T-cell (primary cell): ENCODE results near the gene C12orf43. TPM values are rescaled to one million over a fixed set of nuclear protein-coding genes. Genes with fewer than 3 reads are reported as not detected.

Source experiments
- ATAC-seq, 4 experiments: fragments of 200-7000 bp in 3 of 4; fragments of 150-1000 bp in 1 of 4; cut with Tn5 transposase; replicated peaks in 1 of 4; 1 replicate in 3 of 4; 2 replicates in 1 of 4; pipeline ENCODE4 v1.10.0; 2021; ENCODE audit warnings: moderate library complexity in 3 of 4, mild to moderate bottlenecking in 2 of 4, moderate number of reproducible peaks in 1 of 4
- CTCF ChIA-PET, 2 donors: fragments of 300-600 bp; sonication (Branson Sonifier 250); formaldehyde crosslinking; loops; one replicate each; lab custom pipeline; 2022; ENCODE audit warnings: antibody characterized with exemption in 2 of 2; lab: Charles Lee
- POLR2A ChIA-PET, 2 donors: fragments of 300-600 bp; sonication (Branson Sonifier 250); formaldehyde crosslinking; loops; one replicate each; lab custom pipeline; 2022; ENCODE audit warnings: antibody characterized with exemption in 2 of 2; lab: Charles Lee
- DNase-seq, 35 experiments: peaks; one replicate each; pipeline versions ENCODE4 v3.0.0 to v3.0.0-alpha.2; 2013 to 2023
- H3K27ac ChIP-seq: one replicate; pipeline ENCODE4 v1.5.1; 2013; ENCODE audit warnings: low read length
- H3K27me3 ChIP-seq, 2 experiments: replicated peaks in 1 of 2; 1 replicate in 1 of 2; 2 replicates in 1 of 2; pipeline versions ENCODE4 v1.6.1 to v1.7.0; 2013; ENCODE audit warnings: low read length in 1 of 2, mixed read lengths in 1 of 2; ENCODE audit not compliant: control insufficient read depth in 2 of 2, insufficient read depth in 2 of 2; ENCODE audit errors: extremely low read depth in 1 of 2
- H3K36me3 ChIP-seq, 2 donors: 1 replicate in 1 of 2; 2 replicates in 1 of 2; pipeline versions ENCODE4 v1.6.1 to v1.7.0; 2013; ENCODE audit warnings: low read length in 1 of 2; ENCODE audit not compliant: control insufficient read depth in 2 of 2, insufficient read depth in 1 of 2; ENCODE audit errors: extremely low read depth in 1 of 2
- H3K4me1 ChIP-seq, 2 experiments: 1 replicate in 1 of 2; 2 replicates in 1 of 2; pipeline versions ENCODE4 v1.6.1 to v1.7.0; 2013; ENCODE audit warnings: low read length in 2 of 2, mixed read lengths in 1 of 2; ENCODE audit not compliant: insufficient read depth in 2 of 2, control insufficient read depth in 1 of 2; ENCODE audit errors: extremely low read depth in 1 of 2
- H3K4me3 ChIP-seq, 2 donors: 1 replicate in 1 of 2; 2 replicates in 1 of 2; pipeline versions ENCODE4 v1.5.1 to v1.7.0; 2013; ENCODE audit warnings: mild to moderate bottlenecking in 2 of 2, low read length in 1 of 2, moderate library complexity in 1 of 2; ENCODE audit not compliant: control insufficient read depth in 1 of 2; ENCODE audit errors: extremely low read depth in 1 of 2
- H3K9me3 ChIP-seq: 2 replicates; pipeline ENCODE4 v1.7.0; 2013
- H3K27ac Mint-ChIP-seq, 2 donors: one replicate each; pipeline ENCODE4 v1.8.0; 2020 to 2021; ENCODE audit warnings: mild to moderate bottlenecking in 2 of 2, mixed read lengths in 2 of 2
- H3K27me3 Mint-ChIP-seq, 2 donors: one replicate each; pipeline ENCODE4 v1.8.0; 2021 to 2022; ENCODE audit warnings: mixed read lengths in 2 of 2
- H3K36me3 Mint-ChIP-seq: one replicate; pipeline ENCODE4 v1.8.0; 2021; ENCODE audit warnings: mixed read lengths
- H3K4me1 Mint-ChIP-seq, 3 donors: one replicate each; pipeline ENCODE4 v1.8.0; 2020 to 2022; ENCODE audit warnings: mixed read lengths in 3 of 3, mild to moderate bottlenecking in 1 of 3
- H3K4me3 Mint-ChIP-seq, 3 donors: one replicate each; pipeline ENCODE4 v1.8.0; 2020 to 2022; ENCODE audit warnings: mild to moderate bottlenecking in 3 of 3, mixed read lengths in 3 of 3, moderate library complexity in 3 of 3
- H3K9me3 Mint-ChIP-seq, 3 donors: one replicate each; pipeline ENCODE4 v1.8.0; 2020 to 2022; ENCODE audit warnings: mixed read lengths in 3 of 3
- WGBS: methylation state at CpG from one replicate; pipeline ENCODE4 v1.1.5; 2013; ENCODE audit warnings: missing lambda C conversion rate; ENCODE audit not compliant: insufficient coverage; 5-methylcytosine and 5-hydroxymethylcytosine counted together
- total RNA-seq, 35 experiments: library from RNA in 6 of 35; stranded (reverse) in 6 of 35; fragments of 120-200 nt in 1 of 35; gene quantifications; one replicate each; pipeline versions ENCODE4 v1.2.1 to v1.2.4 and lab custom pipeline; 2013 to 2026

The C12orf43 gene
- total RNA-seq, 5 donors from 2014 or later (not counting 1 experiment from before 2014, with no cell fraction given), result 15.5 to 19.4 (median 18.2) TPM

DNA sequence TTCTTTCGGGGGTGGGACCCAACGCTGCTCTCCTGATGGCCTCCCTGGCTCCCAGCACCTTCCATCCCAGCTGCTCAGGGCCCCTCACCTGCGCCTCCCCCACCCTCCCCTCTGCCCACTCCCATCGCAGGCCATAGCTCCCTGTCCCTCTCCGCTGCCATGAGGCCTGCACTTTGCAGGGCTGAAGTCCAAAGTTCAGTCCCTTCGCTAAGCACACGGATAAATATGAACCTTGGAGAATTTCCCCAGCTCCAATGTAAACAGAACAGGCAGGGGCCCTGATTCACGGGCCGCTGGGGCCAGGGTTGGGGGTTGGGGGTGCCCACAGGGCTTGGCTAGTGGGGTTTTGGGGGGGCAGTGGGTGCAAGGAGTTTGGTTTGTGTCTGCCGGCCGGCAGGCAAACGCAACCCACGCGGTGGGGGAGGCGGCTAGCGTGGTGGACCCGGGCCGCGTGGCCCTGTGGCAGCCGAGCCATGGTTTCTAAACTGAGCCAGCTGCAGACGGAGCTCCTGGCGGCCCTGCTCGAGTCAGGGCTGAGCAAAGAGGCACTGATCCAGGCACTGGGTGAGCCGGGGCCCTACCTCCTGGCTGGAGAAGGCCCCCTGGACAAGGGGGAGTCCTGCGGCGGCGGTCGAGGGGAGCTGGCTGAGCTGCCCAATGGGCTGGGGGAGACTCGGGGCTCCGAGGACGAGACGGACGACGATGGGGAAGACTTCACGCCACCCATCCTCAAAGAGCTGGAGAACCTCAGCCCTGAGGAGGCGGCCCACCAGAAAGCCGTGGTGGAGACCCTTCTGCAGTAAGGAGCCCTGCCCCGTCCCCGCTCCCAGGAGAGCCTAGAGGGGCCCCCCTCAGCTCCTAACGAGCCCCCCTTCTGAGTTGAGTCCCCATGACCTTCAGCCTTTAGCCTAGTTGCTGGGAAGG, 37.7 kb downstream of the C12orf43 start, which contains the start of gene HNF1A:
Gene HNF1A (plus strand): TSS at position 248 of the 924 bp plus-strand sequence. CDS start 226 bp downstream, at position 474.
- POLR2A ChIA-PET, result no interaction called here
- H3K4me1 Mint-ChIP-seq, result no peaks in the 10 kb centered on the region
- H3K27ac Mint-ChIP-seq, result no peak within 1 kb of the TSS
- H3K27me3 Mint-ChIP-seq, result no peaks in the 10 kb centered on the region
- Histone ChIP-seq H3K27me3 (peaks cover 0 to 11% of the 10 kb centered on the region in 2 experiments), H3K36me3 (no peaks in the 10 kb centered on the region), H3K4me3 (no peak within 1 kb of the TSS), H3K9me3 (no peaks in the 10 kb centered on the region), H3K4me1 (no peaks in the 10 kb centered on the region), H3K27ac (no peak within 1 kb of the TSS)
- no peak within 1 kb of the TSS for H3K4me3 Mint-ChIP-seq
- CTCF ChIA-PET, result interaction anchor here (0.5 to 0.6 kb wide), 2 partner anchors 326 to 328 kb away, joined by 3 read pairs; no protein-coding TSS in a partner anchor
- H3K9me3 Mint-ChIP-seq, result no peaks in the 10 kb centered on the region
- 90% methylated on average over 24 of the region's 40 CpGs for WGBS
- DNase-seq (no peak), ATAC-seq (no peak)
- no peaks in the 10 kb centered on the region for H3K36me3 Mint-ChIP-seq

- Mint-ChIP-seq H3K4me3 (no peak overlapping the region), H3K9me3 (no peaks in the 10 kb centered on the region), H3K4me1 (no peaks in the 10 kb centered on the region), H3K36me3 (no peaks in the 10 kb centered on the region), H3K27me3 (no peaks in the 10 kb centered on the region), H3K27ac (no peak overlapping the region)
- ChIA-PET CTCF (interaction anchor here (0.5 to 0.6 kb wide), 2 partner anchors 325 to 329 kb away, joined by 3 read pairs; no protein-coding TSS in a partner anchor), POLR2A (no interaction called here)
- Histone ChIP-seq H3K27me3 (peaks cover 0 to 11% of the 10 kb centered on the region in 2 experiments), H3K36me3 (no peaks in the 10 kb centered on the region), H3K27ac (no peak overlapping the region), H3K4me1 (no peaks in the 10 kb centered on the region), H3K9me3 (no peaks in the 10 kb centered on the region), H3K4me3 (no peak overlapping the region)
- ATAC-seq (no peak), DNase-seq (no peak)
- 82% methylated on average over 8 of the region's 14 CpGs for WGBS
These were observed 38.6 kb downstream of the C12orf43 start for GRCh38 chr12:120977531-120978295.

DNA sequence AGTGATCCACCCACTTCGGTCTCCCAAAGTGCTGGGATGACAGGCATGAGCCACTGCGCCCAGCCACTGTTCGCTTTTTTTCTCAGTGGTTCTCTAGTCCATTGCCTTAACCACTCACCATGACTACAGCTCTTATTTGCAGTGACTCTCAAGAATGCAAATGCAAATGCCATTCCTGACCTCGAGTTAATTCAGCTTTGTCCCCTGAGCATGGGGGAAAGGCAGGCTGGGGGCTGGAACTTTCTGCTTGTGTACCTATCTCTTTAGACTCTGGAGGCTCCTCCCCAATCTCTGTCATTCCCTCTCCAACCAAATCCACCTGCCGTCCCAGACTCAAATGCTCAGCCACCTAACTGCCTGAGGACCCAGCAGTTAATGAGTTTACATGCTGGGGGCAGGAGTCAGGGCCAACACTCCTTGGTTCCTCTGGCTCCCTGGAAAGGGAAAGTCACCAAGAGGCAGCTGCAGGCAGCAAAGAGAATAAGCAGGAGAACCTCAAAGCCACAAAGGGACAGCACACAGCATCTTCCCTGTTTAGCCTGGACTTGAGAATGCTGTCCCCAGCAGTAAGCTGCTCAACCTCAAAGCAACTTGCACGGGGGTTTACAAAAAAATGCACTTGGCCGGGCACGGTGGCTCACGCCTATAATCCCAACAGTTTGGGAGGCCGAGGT, 43.3 kb downstream of the C12orf43 start:
- H3K4me3 Mint-ChIP-seq, result no peak overlapping the region
- Histone ChIP-seq H3K36me3 (no peaks in the 10 kb centered on the region), H3K4me3 (no peak overlapping the region), H3K27ac (no peak overlapping the region), H3K9me3 (no peaks in the 10 kb centered on the region), H3K27me3 (no peaks in the 10 kb centered on the region), H3K4me1 (peaks cover 0 to 2% of the 10 kb centered on the region in 2 experiments)
- H3K9me3 Mint-ChIP-seq, result no peaks in the 10 kb centered on the region
- no peak overlapping the region for H3K27ac Mint-ChIP-seq
- H3K36me3 Mint-ChIP-seq, result no peaks in the 10 kb centered on the region
- peaks cover 4 to 6% (median 6%) of the 10 kb centered on the region in 3 donors for H3K4me1 Mint-ChIP-seq
- DNase-seq (no peak), ATAC-seq (no peak)
- 90% methylated on average over 6 of the region's 10 CpGs for WGBS
- ChIA-PET CTCF (interaction anchor here (0.5 to 2.1 kb wide), 9 partner anchors 13 to 324 kb away, joined by 3 to 14 read pairs (median 5); no protein-coding TSS in a partner anchor), POLR2A (no interaction called here)
- H3K27me3 Mint-ChIP-seq, result no peaks in the 10 kb centered on the region

DNA sequence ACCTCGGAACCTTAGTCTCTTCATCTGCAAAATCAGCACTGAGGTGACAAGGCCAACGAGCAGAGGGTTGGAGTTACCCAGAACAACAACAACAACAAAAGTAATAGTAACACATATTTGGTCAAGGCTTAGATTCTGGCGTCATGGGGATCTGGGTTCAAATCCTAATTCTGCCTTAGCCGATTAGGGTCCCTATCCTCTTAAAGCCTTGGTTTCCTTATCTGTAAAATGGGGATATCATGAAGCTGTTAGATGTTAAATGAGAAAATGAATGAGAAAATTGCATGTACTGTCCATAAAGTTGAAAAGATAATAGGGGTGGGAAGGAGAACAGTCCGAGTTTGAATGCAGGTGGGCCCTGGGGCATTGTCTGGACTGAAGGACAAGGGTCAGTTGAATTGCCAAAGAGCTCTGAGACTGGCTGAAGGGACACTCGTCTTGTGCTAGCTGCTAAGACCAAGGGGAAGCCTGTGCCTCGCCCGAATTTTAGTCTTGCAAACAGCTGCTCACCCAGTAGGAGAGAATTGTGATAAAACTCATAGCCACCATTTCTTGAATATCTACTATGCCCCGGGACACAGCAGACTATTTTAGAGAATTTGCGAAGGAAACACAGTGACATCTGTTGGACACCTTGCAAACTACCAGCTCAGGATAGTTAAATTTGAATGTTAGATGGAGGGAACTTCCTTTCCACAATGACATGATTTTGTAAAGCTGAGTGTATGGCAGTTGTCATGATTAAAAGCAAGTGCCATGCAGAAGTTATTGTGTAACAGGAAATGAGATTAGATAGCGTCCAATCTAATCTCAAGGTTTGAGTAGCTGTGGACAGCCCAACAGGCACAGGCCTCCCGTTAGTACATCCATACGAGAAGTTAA, 44.7 kb downstream of the C12orf43 start:
- 62% methylated on average over 6 of the region's 13 CpGs for WGBS

GRCh38 chr12:120970310-120970709, 46.0 kb downstream of the C12orf43 start:
- ChIA-PET CTCF (no interaction called here), POLR2A (no interaction called here)
- no peaks in the 10 kb centered on the region for H3K27me3 ChIP-seq
- no peak overlapping the region for H3K4me3 ChIP-seq
- no peak overlapping the region for H3K27ac ChIP-seq
- no peaks in the 10 kb centered on the region for H3K9me3 Mint-ChIP-seq
- ATAC-seq (no peak), DNase-seq (no peak)
- WGBS, result 73% methylated on average over 3 of the region's 3 CpGs
- H3K4me1 Mint-ChIP-seq, result peaks cover 4 to 6% (median 6%) of the 10 kb centered on the region in 3 donors
- no peaks in the 10 kb centered on the region for H3K36me3 ChIP-seq
- H3K4me1 ChIP-seq, result peaks cover 0 to 2% of the 10 kb centered on the region in 2 experiments
- H3K27ac Mint-ChIP-seq, result no peak overlapping the region
- no peaks in the 10 kb centered on the region for H3K36me3 Mint-ChIP-seq
- H3K27me3 Mint-ChIP-seq, result no peaks in the 10 kb centered on the region
- no peak overlapping the region for H3K4me3 Mint-ChIP-seq
- no peaks in the 10 kb centered on the region for H3K9me3 ChIP-seq

More for the DNA sequence above, 44.7 kb downstream of the C12orf43 start:
- Histone ChIP-seq H3K9me3 (no peaks in the 10 kb centered on the region), H3K27ac (no peak overlapping the region), H3K27me3 (no peaks in the 10 kb centered on the region), H3K4me3 (no peak overlapping the region), H3K4me1 (peaks cover 0 to 2% of the 10 kb centered on the region in 2 experiments), H3K36me3 (no peaks in the 10 kb centered on the region)
- Mint-ChIP-seq H3K27ac (no peak overlapping the region), H3K9me3 (no peaks in the 10 kb centered on the region), H3K4me3 (no peak overlapping the region), H3K27me3 (no peaks in the 10 kb centered on the region), H3K4me1 (peaks cover 4 to 6% (median 6%) of the 10 kb centered on the region in 3 donors), H3K36me3 (no peaks in the 10 kb centered on the region)
- ATAC-seq (peak; percentile 88 to 92 (median 91)), DNase-seq (peak in 24 of 35 experiments; percentile 5 to 77 (median 23))
- POLR2A ChIA-PET, result interaction anchor here in 1 of 2 donors (0.6 kb wide), 1 partner anchor 399 kb away, joined by 7 read pairs; no protein-coding TSS in a partner anchor
- CTCF ChIA-PET, result interaction anchor here (0.5 to 2.1 kb wide), 32 partner anchors 8 to 647 kb away, joined by 3 to 14 read pairs (median 4); partner anchors contain the start of gene POP5 (in 1 of the 2)
